DOHH2 (cell line): Measurements from ENCODE around the gene TBKBP1.

Experiments used
- EZH2phosphoT487 ChIP-seq: fragments of 200-600 bp; sonication (generic); IDR thresholded peaks from 2 replicates; pipeline ENCODE4 v1.6.1; 2017; ENCODE audit warnings: borderline replicate concordance, mild to moderate bottlenecking, antibody characterized with exemption, low read length, moderate library complexity, mixed read lengths
- TF ChIP-seq, protein P1 (sequence below): fragments of 200-600 bp; sonication (generic); IDR thresholded peaks from one replicate; pipeline ENCODE4 v1.5.1; 2014; ENCODE audit warnings: antibody characterized with exemption, mild to moderate bottlenecking, low read depth, low read length; ENCODE audit not compliant: poor library complexity, severe bottlenecking

DNA sequence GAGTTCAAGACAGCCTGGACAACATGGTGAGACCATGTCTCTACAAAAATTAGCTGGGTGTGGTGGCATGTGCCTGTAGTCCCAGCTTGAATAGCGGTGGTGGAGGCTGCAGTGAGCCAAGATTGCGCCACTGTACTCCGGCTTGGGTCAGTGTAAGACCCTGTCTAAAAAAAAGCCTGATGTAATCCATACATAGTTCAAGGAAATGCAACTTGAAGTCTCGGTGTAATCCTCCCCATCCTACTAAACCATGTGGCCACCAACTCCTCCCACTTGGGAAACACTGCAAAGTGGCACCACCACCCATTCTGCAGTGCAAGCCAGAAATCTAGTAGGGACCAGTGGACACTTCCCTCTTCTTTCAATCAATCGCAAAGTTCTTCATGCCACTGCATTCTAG, 49.6 kb upstream of the TBKBP1 start:
- TF ChIP-seq, protein P1, sequence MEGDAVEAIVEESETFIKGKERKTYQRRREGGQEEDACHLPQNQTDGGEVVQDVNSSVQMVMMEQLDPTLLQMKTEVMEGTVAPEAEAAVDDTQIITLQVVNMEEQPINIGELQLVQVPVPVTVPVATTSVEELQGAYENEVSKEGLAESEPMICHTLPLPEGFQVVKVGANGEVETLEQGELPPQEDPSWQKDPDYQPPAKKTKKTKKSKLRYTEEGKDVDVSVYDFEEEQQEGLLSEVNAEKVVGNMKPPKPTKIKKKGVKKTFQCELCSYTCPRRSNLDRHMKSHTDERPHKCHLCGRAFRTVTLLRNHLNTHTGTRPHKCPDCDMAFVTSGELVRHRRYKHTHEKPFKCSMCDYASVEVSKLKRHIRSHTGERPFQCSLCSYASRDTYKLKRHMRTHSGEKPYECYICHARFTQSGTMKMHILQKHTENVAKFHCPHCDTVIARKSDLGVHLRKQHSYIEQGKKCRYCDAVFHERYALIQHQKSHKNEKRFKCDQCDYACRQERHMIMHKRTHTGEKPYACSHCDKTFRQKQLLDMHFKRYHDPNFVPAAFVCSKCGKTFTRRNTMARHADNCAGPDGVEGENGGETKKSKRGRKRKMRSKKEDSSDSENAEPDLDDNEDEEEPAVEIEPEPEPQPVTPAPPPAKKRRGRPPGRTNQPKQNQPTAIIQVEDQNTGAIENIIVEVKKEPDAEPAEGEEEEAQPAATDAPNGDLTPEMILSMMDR, result no peak
- no peak for TF ChIP-seq EZH2phosphoT487
